HEK293T (cell line): ENCODE measurements around the gene BICC1.

Experiments used
- CTCF ChIA-PET: fragments of 350-600 bp; formaldehyde crosslinking; extraction: SDS; loops from one replicate; lab custom pipeline; 2021; ENCODE audit warnings: antibody characterized with exemption, inconsistent platforms; lab: Yijun Ruan, JAX
- POLR2A ChIA-PET: fragments of 350-600 bp; formaldehyde crosslinking; extraction: SDS; loops from one replicate; lab custom pipeline; 2020; ENCODE audit warnings: antibody characterized with exemption, inconsistent platforms; lab: Yijun Ruan, JAX
- DNase-seq: peaks from one replicate; pipeline ENCODE4 v3.0.0; 2012; ENCODE audit warnings: mixed read lengths; ENCODE audit errors: extremely low spot score
- ARNT ChIP-seq: fragments of 450-650 bp; IDR thresholded peaks from 2 replicates; pipeline ENCODE4 v1.6.1; 2017; ENCODE audit warnings: mild to moderate bottlenecking
- BHLHE40 ChIP-seq: fragments of 450-650 bp; IDR thresholded peaks from 2 replicates; pipeline ENCODE4 v1.6.1; 2016; ENCODE audit warnings: mild to moderate bottlenecking, moderate library complexity, borderline replicate concordance
- CTBP1 ChIP-seq: fragments of 450-650 bp; IDR thresholded peaks from 2 replicates; pipeline ENCODE4 v1.6.1; 2016; ENCODE audit warnings: borderline replicate concordance
- ELF4 ChIP-seq: fragments of 450-650 bp; IDR thresholded peaks from 2 replicates; pipeline ENCODE4 v1.6.1; 2017; ENCODE audit warnings: antibody characterized with exemption
- FOXA1 ChIP-seq: fragments of 450-650 bp; IDR thresholded peaks from 2 replicates; pipeline ENCODE4 v1.6.1; 2016; ENCODE audit warnings: mild to moderate bottlenecking
- FOXK2 ChIP-seq: fragments of 450-650 bp; IDR thresholded peaks from 2 replicates; pipeline ENCODE4 v1.6.1; 2016; ENCODE audit warnings: mild to moderate bottlenecking
- FOXM1 ChIP-seq: fragments of 450-650 bp; IDR thresholded peaks from 2 replicates; pipeline ENCODE4 v1.6.1; 2017; ENCODE audit warnings: mild to moderate bottlenecking, borderline replicate concordance
- HDGF ChIP-seq: fragments of 450-650 bp; IDR thresholded peaks from 2 replicates; pipeline ENCODE4 v1.6.1; 2017; ENCODE audit warnings: antibody characterized with exemption, borderline replicate concordance
- L3MBTL2 ChIP-seq: fragments of 450-650 bp; conservative IDR thresholded peaks from 2 replicates; pipeline ENCODE4 v1.6.1; 2016; ENCODE audit warnings: mild to moderate bottlenecking
- LEF1 ChIP-seq: fragments of 450-650 bp; IDR thresholded peaks from 2 replicates; pipeline ENCODE4 v1.6.1; 2017; ENCODE audit warnings: mild to moderate bottlenecking, borderline replicate concordance
- NFRKB ChIP-seq: fragments of 450-650 bp; IDR thresholded peaks from 2 replicates; pipeline ENCODE4 v1.6.1; 2016; ENCODE audit warnings: mild to moderate bottlenecking, moderate library complexity
- SP1 ChIP-seq: fragments of 450-650 bp; IDR thresholded peaks from 2 replicates; pipeline ENCODE4 v1.6.1; 2017
- SUZ12 ChIP-seq: fragments of 450-650 bp; IDR thresholded peaks from 2 replicates; pipeline ENCODE4 v1.6.1; 2016; ENCODE audit warnings: mild to moderate bottlenecking
- TARDBP ChIP-seq: fragments of 450-650 bp; IDR thresholded peaks from 2 replicates; pipeline ENCODE4 v1.6.1; 2016
- ZNF384 ChIP-seq: fragments of 450-650 bp; IDR thresholded peaks from 2 replicates; pipeline ENCODE4 v1.6.1; 2016
- TF ChIP-seq, protein P1 (sequence below): fragments of 450-650 bp; IDR thresholded peaks from 2 replicates; pipeline ENCODE4 v1.6.1; 2016

The BICC1 gene

DNA sequence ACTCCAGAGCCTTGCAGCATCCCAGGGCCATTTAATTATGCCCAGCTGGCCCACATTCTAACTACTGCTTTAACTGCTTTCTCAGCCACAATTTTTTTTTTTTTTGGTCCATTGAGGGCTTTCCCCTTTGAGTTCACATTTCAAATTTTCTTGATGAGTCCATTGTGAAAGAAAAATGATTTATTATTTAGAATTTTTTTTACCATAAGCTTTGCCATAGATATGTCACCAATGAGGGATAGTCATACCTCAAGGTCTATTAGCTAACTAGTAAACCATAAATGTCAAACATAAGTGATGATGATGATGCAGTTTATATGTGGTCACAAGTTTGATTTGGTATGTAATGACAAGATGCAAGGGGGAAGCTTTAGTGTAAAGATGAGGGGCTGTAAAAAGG lies 282.9 kb downstream of the BICC1 start:
- DNase-seq, result no peak
- ChIA-PET CTCF (no interaction called here), POLR2A (no interaction called here)
- TF ChIP-seq FOXK2, result no peak
- no peak for TF ChIP-seq ELF4
- TF ChIP-seq ARNT, result no peak
- TF ChIP-seq BHLHE40, result no peak
- no peak for TF ChIP-seq LEF1
- TF ChIP-seq, protein P1, sequence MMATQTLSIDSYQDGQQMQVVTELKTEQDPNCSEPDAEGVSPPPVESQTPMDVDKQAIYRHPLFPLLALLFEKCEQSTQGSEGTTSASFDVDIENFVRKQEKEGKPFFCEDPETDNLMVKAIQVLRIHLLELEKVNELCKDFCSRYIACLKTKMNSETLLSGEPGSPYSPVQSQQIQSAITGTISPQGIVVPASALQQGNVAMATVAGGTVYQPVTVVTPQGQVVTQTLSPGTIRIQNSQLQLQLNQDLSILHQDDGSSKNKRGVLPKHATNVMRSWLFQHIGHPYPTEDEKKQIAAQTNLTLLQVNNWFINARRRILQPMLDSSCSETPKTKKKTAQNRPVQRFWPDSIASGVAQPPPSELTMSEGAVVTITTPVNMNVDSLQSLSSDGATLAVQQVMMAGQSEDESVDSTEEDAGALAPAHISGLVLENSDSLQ, result no peak
- no peak for TF ChIP-seq FOXM1
- no peak for TF ChIP-seq NFRKB
- no peak for TF ChIP-seq L3MBTL2
- no peak for TF ChIP-seq SP1
- no peak for TF ChIP-seq FOXA1
- TF ChIP-seq TARDBP, result no peak
- TF ChIP-seq CTBP1, result no peak
- TF ChIP-seq ZNF384, result no peak
- no peak for TF ChIP-seq HDGF
- no peak for TF ChIP-seq SUZ12

DNA sequence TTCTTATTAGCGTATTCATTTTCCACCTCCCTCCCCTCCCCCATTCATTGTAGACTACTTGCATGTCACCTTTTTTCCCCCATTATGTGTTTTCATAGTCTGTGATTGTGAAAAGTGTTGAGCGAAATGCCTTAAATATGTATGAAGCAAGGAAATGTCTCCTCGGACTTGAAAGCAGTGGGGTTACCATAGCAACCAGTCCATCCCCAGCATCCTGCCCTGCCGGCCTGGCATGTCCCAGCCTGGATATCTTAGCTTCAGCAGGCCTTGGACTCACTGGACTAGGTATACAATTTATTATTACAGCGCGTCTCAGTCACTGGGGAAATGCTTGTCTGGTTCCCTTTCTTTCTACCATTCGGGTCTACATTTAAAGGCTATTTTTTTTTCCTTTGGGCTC lies 283.6 kb downstream of the BICC1 start:
- POLR2A ChIA-PET, result no interaction called here
- CTCF ChIA-PET, result no interaction called here
- TF ChIP-seq L3MBTL2 (no peak), TARDBP (no peak), HDGF (no peak), CTBP1 (no peak), FOXA1 (no peak), ARNT (no peak), FOXK2 (no peak), SUZ12 (no peak), ZNF384 (no peak)
- no peak for DNase-seq

DNA sequence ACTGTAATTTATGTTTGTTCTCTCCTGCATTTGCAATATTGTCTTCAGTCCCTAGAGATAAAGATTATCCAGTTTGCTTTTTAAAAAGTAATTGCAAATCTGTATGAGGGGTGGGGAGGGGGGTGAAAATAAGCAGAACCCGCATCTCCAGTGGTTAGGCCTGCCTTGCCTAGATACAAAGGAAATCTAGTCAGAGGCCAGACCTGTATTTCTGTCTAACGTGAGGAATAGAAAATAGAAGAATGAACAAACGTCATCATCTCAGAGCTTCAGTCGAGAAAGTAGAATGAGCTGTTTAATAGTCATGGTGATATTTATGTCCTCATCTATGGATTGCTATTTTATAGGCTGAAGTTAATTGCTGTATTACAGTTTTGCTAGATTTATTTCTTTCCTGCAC lies 284.2 kb downstream of the BICC1 start:
- ChIA-PET POLR2A (no interaction called here), CTCF (no interaction called here)
- TF ChIP-seq TARDBP (no peak), NFRKB (no peak)
- DNase-seq, result no peak

DNA sequence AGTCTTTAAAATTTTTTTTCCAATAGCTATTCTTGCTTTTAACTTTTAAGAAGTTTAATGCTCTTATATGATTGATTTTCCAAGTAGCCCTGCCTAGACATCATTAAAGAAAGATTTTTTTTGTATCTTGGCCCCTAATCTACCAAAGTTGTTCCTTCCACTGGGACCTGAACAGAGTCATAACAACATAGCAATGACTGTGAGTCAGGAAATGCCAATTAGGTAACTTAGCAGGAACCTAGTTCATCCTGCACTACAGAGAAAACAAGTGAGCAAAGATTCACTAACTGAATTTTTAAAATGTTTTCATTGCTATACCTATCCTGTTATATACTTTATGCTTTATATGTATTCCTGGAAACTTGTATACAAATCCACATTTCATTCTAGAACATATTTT lies 284.7 kb downstream of the BICC1 start:
- DNase-seq, result no peak
- ChIA-PET POLR2A (no interaction called here), CTCF (no interaction called here)
- TF ChIP-seq, protein P1, result no peak
- TF ChIP-seq ZNF384, result no peak
- no peak for TF ChIP-seq NFRKB
- TF ChIP-seq FOXM1, result no peak
- TF ChIP-seq FOXA1, result no peak
- no peak for TF ChIP-seq L3MBTL2
- TF ChIP-seq CTBP1, result no peak
- TF ChIP-seq BHLHE40, result no peak

DNA sequence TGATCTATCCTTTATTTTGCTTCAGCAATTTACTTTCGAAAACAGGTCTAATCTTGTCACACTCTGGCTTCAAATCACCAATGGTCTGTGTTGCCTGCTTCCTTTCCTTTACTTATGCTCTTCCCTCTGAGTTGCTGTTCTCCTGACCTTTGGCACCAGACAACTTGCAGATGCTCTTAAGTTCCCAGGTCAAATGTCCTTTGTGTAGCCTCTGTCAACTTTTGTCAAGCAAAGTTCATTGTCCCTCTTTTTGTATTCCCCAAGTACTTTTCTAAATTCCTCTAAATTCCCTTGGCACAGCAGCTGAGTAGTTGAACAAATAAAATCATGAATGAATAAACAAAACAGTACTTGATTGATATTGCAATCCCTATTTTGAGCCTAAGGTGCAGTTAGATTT lies 289.4 kb downstream of the BICC1 start:
- no peak for DNase-seq
- ChIA-PET CTCF (no interaction called here), POLR2A (no interaction called here)
- no peak for TF ChIP-seq TARDBP
- TF ChIP-seq SUZ12, result no peak
- no peak for TF ChIP-seq FOXK2
- TF ChIP-seq ZNF384, result no peak
- no peak for TF ChIP-seq LEF1
- TF ChIP-seq CTBP1, result no peak
- TF ChIP-seq FOXM1, result no peak
- no peak for TF ChIP-seq ARNT
- no peak for TF ChIP-seq HDGF
- no peak for TF ChIP-seq BHLHE40
- TF ChIP-seq SP1, result no peak
- no peak for TF ChIP-seq NFRKB
- no peak for TF ChIP-seq ELF4
- TF ChIP-seq, protein P1, result no peak
- TF ChIP-seq L3MBTL2, result no peak

DNA sequence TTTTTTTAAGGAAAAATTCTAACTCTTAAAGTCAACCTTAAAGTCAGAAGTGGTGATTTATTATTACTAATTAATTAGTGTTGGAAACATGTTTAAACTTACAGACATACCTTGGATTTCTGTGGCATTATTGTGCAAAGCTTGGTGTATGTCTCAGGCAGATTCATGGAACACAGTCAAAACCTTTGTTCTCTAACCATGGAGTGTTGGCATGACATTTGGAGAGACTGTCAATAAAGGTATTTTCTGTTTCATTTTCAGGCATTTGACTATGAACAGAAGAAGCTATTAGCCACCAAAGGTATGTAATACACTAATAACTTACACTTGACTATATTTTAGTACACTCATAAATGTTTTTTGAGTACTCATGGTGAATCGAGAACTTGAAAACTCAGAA lies 293.7 kb downstream of the BICC1 start:
- ChIA-PET POLR2A (no interaction called here), CTCF (no interaction called here)
- DNase-seq, result no peak
- TF ChIP-seq NFRKB (no peak), HDGF (no peak), ZNF384 (no peak), ELF4 (no peak), TARDBP (no peak), SUZ12 (no peak), CTBP1 (no peak), FOXM1 (no peak), LEF1 (no peak), L3MBTL2 (no peak), FOXA1 (no peak), FOXK2 (no peak)
